Heart right ventricle (tissue), 16 donors: ENCODE results near the gene ZBED6. TPM values are rescaled to one million over a fixed set of nuclear protein-coding genes. Genes with fewer than 3 reads are reported as not detected.
"Not testable (repeated sequence)": the region's sequence is repeated elsewhere in the genome, so short reads cannot be mapped to it uniquely, and the experiment has no call there.

ENCODE experiments used
- ATAC-seq, 8 donors: fragments of 200-7000 bp; cut with Tn5 transposase; one replicate each; pipeline ENCODE4 v1.9.1; 2020; ENCODE audit warnings: mild to moderate bottlenecking in 8 of 8, moderate library complexity in 8 of 8, moderate number of reproducible peaks in 1 of 8
- DNase-seq, 2 donors: peaks; one replicate each; pipeline ENCODE4 v3.0.0-alpha.2; 2020
- H3K27ac ChIP-seq, 10 donors: fragments of 200-600 bp; sonication (generic) in 2 of 10; one replicate each; pipeline versions ENCODE4 v1.5.0 to v1.8.0; 2020 to 2022; ENCODE audit warnings: mild to moderate bottlenecking in 3 of 10
- H3K27me3 ChIP-seq, 7 donors: fragments of 200-600 bp; one replicate each; pipeline ENCODE4 v1.8.0; 2021 to 2022; ENCODE audit warnings: mild to moderate bottlenecking in 2 of 7
- H3K36me3 ChIP-seq, 9 donors: fragments of 200-600 bp; sonication (generic) in 1 of 9; one replicate each; pipeline versions ENCODE4 v1.5.0 to v1.8.0; 2020 to 2022; ENCODE audit warnings: mild to moderate bottlenecking in 2 of 9
- H3K4me1 ChIP-seq, 9 donors: fragments of 200-600 bp; sonication (generic) in 1 of 9; one replicate each; pipeline versions ENCODE4 v1.5.0 to v1.8.0; 2020 to 2022; ENCODE audit warnings: mild to moderate bottlenecking in 4 of 9
- H3K4me3 ChIP-seq, 10 donors: fragments of 200-600 bp; sonication (generic) in 2 of 10; one replicate each; pipeline versions ENCODE4 v1.5.0 to v1.8.0; 2020 to 2022; ENCODE audit warnings: mild to moderate bottlenecking in 7 of 10, moderate library complexity in 2 of 10
- H3K9me3 ChIP-seq, 11 donors: fragments of 200-600 bp in 10 of 11; sonication (generic) in 2 of 11; one replicate each; pipeline versions ENCODE4 v1.5.0 to v1.8.0; 2013 to 2022; ENCODE audit warnings: mild to moderate bottlenecking in 2 of 11, control low read depth in 1 of 11, moderate library complexity in 1 of 11
- CTCF ChIP-seq, 9 donors: fragments of 200-600 bp; sonication (generic) in 2 of 9; IDR thresholded peaks; one replicate each; pipeline versions ENCODE4 v1.5.0 to v1.8.0; 2021 to 2022; ENCODE audit warnings: antibody characterized with exemption in 9 of 9, mild to moderate bottlenecking in 5 of 9, moderate library complexity in 1 of 9
- WGBS, 2 donors: extraction: QIAGEN DNeasy Blood & Tissue Kit; methylation state at CpG; one replicate each; pipeline ENCODE4 v1.1.7; 2013; ENCODE audit warnings: inconsistent platforms in 1 of 2; 5-methylcytosine and 5-hydroxymethylcytosine counted together
- intact Hi-C, 10 donors: fragments of 100-400 bp; cut with DNase I; formaldehyde crosslinking; loops; one replicate each; pipeline versions ENCODE4 v1.11.1 to v1.14.2; 2022
- polyA plus RNA-seq, 2 donors: library from polyadenylated mRNA; stranded (reverse); fragments of 200-250 nt; gene quantifications; one replicate each; pipeline ENCODE4 v1.2.3, GENCODE V29; 2013
- total RNA-seq, 10 donors: library from RNA; stranded (reverse); fragmentation: NEBNext Ultra II Directional in 3 of 10; extraction: Animal tissue kit (Norgen Biotek cat#: 25700) in 3 of 10; gene quantifications; one replicate each; pipeline versions ENCODE4 v1.2.1 to v1.2.4, GENCODE V29; 2021 to 2023
- donor health status: Arrhythmogenic right ventricular cardiomyopathy.
- donor health status: ischemic (EF 13 %, LVEDD 7.1; RV severe dilation, severe dysfunction).
- donor health status: healthy with polysubstance abuse.
- donor health status: DM: no; HTN: yes; CAD: no.
- donor health status: DM: no; HTN: no; CAD: no.
- donor health status: ischemic (EF 25% LVEDD 6.9; RV normal size, moderate dysfunction).
- donor health status: ischemic (EF 25% LVEDD 5.7; RV mildly dilated, moderate dysfunction).
- donor health status: healthy.
- donor health status: DM: yes; HTN: yes; CAD: no.
- donor health status: Ischemic cardiomyopathy.
- donor health status: ischemic (EF 35%, LVEDD 5.7; RV mildly dilated, moderate dysfunction).
- donor health status: nonischemic (EF 11% LVEDD 7.7; RV severe dilation, severe dysfunction).
- donor health status: DM: yes; HTN: yes; CAD: no.
- donor health status: PGD.
- donor health status: ischemic (EF 29% LVEDD 5.4; RV normal size, mild dysfunction).
- donor health status: nonischemic (EF 23%, LVEDD 6.1; RV moderate dilation, normal function).

Gene ZBED6
- total and polyA plus RNA-seq, 12 donors: 0.51 to 19.4 (median 12.6) TPM

- ATAC-seq (no peak), DNase-seq (no peak)
- intact Hi-C loops: loop anchor here in 1 of 10 donors (5.0 kb wide), 1 partner anchor 33 kb away; no protein-coding TSS in a partner anchor
- no peaks in the 10 kb centered on the region for H3K9me3 ChIP-seq
- H3K4me1 ChIP-seq: peaks cover 0 to 6% (median 0%) of the 10 kb centered on the region in 9 donors
- H3K27me3 ChIP-seq: no peaks in the 10 kb centered on the region
- H3K4me3 ChIP-seq: no peak overlapping the region
- H3K36me3 ChIP-seq: no peaks in the 10 kb centered on the region
- no peak for TF ChIP-seq CTCF (IDR thresholded peaks at IDR 0.05)
- H3K27ac ChIP-seq: no peak overlapping the region
- 89 to 92% methylated on average over 4 of the region's 4 CpGs for WGBS, 2 donors
These were observed 41.0 kb upstream of the ZBED6 start for GRCh38 chr1:203754455-203754864.

- no peaks in the 10 kb centered on the region for H3K36me3 ChIP-seq
- no peak for TF ChIP-seq CTCF (IDR thresholded peaks at IDR 0.05)
- WGBS, 2 donors: 82 to 88% methylated on average over 4 of the region's 4 CpGs
- no peak overlapping the region for H3K27ac ChIP-seq
- H3K4me3 ChIP-seq: no peak overlapping the region
- H3K27me3 ChIP-seq: no peaks in the 10 kb centered on the region
- no peaks in the 10 kb centered on the region for H3K9me3 ChIP-seq
- no peak for ATAC-seq
- peaks cover 0 to 2% (median 0%) of the 10 kb centered on the region in 9 donors for H3K4me1 ChIP-seq
- no peak for DNase-seq
- intact Hi-C loops: no loop called here
These were observed 39.4 kb upstream of the ZBED6 start for GRCh38 chr1:203756036-203756435.

- WGBS, 2 donors: 86 to 89% methylated on average over 2 of the region's 2 CpGs
- H3K27me3 ChIP-seq, intact Hi-C loops, H3K9me3 ChIP-seq, H3K27ac ChIP-seq, ATAC-seq, H3K4me1 ChIP-seq, DNase-seq, H3K4me3 ChIP-seq, H3K36me3 ChIP-seq: not testable (repeated sequence)
These were observed 36.7 kb upstream of the ZBED6 start for GRCh38 chr1:203758749-203759148.

- Histone ChIP-seq H3K36me3 (no peaks in the 10 kb centered on the region), H3K9me3 (no peaks in the 10 kb centered on the region), H3K27me3 (no peaks in the 10 kb centered on the region), H3K27ac (no peak overlapping the region), H3K4me1 (peaks cover 0 to 5% (median 0%) of the 10 kb centered on the region in 9 donors), H3K4me3 (no peak overlapping the region)
- intact Hi-C loops: no loop called here
- no peak for ATAC-seq
- WGBS, 2 donors: 91 to 94% methylated on average over 3 of the region's 3 CpGs
- no peak for DNase-seq
- TF ChIP-seq CTCF (IDR thresholded peaks at IDR 0.05): no peak
These were observed 34.9 kb upstream of the ZBED6 start for GRCh38 chr1:203760506-203760905.

GRCh38 chr1:203761958-203762357 is 33.5 kb upstream of the ZBED6 start:
- H3K4me1 ChIP-seq, intact Hi-C loops, H3K27me3 ChIP-seq, DNase-seq, ATAC-seq, H3K27ac ChIP-seq, H3K9me3 ChIP-seq, H3K4me3 ChIP-seq, H3K36me3 ChIP-seq: not testable (repeated sequence)
- 86 to 88% methylated on average over 7 of the region's 7 CpGs for WGBS, 2 donors
